NOMO-1 (cell line): ENCODE measurements around the gene ADAMTSL4.

ENCODE experiments used
- DNase-seq, 2 experiments: peaks; one replicate each; lab custom pipeline; 2025; ENCODE audit not compliant: unreplicated experiment in 2 of 2; lab: John Stamatoyannopoulos, UW

Gene ADAMTSL4

DNA sequence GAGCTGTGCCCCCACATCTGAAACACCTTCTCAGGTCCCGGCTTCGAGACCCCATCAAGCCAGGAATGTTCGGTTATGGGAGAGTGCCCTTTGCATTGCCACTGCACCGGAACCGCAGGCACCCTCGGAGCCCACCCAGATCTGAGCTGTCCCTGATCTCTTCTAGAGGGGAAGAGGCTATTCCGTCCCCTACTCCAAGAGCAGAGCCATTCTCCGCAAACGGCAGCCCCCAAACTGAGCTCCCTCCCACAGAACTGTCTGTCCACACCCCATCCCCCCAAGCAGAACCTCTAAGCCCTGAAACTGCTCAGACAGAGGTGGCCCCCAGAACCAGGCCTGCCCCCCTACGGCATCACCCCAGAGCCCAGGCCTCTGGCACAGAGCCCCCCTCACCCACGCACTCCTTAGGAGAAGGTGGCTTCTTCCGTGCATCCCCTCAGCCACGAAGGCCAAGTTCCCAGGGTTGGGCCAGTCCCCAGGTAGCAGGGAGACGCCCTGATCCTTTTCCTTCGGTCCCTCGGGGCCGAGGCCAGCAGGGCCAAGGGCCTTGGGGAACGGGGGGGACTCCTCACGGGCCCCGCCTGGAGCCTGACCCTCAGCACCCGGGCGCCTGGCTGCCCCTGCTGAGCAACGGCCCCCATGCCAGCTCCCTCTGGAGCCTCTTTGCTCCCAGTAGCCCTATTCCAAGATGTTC is 4.3 kb downstream of the ADAMTSL4 start:
- DNase-seq = no peak

DNA sequence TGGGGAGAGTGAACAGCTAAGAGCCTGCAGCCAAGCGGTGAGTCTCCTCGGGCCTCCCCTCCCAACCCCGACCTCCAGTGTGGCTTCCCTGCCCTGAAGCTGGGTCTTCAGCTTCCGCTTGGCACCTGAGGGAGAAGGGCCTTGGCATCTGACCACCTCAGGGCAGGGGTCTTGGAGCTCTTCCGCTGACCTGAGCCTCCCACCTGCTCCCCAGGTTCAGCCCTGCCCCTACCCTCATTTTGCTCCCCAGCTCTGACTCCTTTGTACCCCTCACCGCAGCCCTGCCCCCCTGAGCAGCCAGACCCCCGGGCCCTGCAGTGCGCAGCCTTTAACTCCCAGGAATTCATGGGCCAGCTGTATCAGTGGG is 4.9 kb downstream of the ADAMTSL4 start:
- DNase-seq = no peak

DNA sequence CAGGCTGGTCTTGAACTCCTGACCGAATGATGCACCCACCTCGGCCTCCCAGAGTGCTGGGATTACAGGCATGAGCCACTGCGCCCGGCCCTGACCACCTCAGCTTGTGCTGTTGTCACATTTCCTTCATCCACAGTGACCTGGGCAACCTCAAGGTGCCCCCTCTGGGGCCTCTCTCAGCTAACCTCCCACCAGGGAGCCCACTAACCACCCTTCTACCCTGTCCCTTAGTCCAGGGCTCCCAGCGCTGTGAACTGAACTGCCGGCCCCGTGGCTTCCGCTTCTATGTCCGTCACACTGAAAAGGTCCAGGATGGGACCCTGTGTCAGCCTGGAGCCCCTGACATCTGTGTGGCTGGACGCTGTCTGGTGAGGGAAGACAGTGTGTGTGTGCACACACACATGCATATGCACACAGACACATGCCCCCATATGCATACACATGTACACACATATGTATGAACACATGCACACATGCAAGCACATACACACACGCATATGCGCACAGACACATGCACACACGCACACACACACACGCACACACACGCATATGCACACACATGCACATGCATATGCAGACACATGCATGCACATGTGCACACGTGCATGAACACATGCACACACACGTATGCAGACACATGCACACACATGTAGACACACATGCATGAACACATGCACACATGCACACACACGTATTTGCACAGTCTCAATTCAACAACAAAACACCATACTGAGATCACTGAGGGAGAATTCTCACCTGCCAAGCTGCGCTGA is 6.2 kb downstream of the ADAMTSL4 start:
- no peak for DNase-seq

DNA sequence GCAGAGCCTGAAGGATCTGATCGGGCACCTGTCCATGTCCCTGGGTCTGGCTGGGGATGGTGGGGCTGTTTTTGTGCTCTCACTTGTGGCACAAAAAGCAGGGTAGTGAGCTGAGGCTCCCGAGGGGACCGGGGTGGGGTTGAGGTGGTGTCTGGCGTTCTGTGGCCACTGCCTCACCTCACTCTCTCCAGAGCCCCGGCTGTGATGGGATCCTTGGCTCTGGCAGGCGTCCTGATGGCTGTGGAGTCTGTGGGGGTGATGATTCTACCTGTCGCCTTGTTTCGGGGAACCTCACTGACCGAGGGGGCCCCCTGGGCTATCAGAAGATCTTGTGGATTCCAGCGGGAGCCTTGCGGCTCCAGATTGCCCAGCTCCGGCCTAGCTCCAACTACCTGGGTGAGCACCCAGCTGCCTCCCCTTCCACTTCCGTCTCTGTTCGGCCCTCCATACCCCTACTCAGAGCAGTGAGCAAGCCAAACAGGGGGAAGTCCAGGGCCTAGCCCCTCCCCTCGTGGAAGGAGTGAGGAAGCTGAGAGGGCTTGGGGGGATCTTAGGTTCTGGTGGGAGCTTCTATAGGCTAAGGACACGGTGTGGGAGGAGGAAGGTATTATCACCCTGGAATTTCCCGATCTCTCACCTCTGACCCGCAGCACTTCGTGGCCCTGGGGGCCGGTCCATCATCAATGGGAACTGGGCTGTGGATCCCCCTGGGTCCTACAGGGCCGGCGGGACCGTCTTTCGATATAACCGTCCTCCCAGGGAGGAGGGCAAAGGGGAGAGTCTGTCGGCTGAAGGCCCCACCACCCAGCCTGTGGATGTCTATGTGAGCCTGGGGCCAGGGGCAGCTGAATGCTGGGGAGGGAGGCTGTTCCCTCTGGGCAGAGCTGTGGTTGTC is 7.0 kb downstream of the ADAMTSL4 start:
- DNase-seq = no peak

DNA sequence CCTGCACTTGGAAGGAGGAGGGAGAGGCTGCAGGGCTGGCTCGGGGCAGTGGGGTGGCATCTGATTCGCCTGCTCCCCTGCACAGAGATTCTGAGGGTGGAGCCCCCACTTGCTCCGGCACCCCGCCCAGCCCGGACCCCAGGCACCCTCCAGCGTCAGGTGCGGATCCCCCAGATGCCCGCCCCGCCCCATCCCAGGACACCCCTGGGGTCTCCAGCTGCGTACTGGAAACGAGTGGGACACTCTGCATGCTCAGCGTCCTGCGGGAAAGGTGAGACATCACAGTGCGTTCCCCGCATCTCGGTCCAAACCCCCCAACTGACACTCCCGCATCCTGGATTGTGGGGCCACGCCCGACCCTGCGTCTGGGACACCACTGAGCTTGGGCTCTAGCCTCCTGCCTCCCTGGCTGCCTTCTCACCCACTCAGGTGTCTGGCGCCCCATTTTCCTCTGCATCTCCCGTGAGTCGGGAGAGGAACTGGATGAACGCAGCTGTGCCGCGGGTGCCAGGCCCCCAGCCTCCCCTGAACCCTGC is 7.9 kb downstream of the ADAMTSL4 start:
- no peak for DNase-seq

DNA sequence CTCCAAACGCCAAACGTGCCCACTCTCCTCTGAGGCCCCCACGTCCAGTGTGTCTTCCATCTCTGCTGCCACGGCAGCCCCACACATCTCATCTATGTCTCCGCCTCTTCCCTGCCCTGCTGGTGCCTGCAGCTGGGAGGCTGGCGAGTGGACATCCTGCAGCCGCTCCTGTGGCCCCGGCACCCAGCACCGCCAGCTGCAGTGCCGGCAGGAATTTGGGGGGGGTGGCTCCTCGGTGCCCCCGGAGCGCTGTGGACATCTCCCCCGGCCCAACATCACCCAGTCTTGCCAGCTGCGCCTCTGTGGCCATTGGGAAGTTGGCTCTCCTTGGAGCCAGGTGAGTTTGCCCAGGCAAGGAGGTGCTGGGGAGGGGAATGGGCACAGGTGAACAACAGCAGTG is 8.6 kb downstream of the ADAMTSL4 start:
- no peak for DNase-seq

DNA sequence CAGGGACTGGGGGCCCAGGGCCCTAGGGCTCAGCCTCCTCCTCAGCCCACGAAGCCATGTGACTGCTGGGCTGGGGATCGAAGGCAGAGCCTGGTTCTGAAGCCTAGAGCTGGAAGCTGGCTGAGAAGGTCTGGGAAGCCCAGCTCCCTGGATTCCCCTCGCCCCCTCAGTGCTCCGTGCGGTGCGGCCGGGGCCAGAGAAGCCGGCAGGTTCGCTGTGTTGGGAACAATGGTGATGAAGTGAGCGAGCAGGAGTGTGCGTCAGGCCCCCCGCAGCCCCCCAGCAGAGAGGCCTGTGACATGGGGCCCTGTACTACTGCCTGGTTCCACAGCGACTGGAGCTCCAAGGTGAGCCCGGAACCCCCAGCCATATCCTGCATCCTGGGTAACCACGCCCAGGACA is 9.1 kb downstream of the ADAMTSL4 start:
- no peak for DNase-seq

DNA sequence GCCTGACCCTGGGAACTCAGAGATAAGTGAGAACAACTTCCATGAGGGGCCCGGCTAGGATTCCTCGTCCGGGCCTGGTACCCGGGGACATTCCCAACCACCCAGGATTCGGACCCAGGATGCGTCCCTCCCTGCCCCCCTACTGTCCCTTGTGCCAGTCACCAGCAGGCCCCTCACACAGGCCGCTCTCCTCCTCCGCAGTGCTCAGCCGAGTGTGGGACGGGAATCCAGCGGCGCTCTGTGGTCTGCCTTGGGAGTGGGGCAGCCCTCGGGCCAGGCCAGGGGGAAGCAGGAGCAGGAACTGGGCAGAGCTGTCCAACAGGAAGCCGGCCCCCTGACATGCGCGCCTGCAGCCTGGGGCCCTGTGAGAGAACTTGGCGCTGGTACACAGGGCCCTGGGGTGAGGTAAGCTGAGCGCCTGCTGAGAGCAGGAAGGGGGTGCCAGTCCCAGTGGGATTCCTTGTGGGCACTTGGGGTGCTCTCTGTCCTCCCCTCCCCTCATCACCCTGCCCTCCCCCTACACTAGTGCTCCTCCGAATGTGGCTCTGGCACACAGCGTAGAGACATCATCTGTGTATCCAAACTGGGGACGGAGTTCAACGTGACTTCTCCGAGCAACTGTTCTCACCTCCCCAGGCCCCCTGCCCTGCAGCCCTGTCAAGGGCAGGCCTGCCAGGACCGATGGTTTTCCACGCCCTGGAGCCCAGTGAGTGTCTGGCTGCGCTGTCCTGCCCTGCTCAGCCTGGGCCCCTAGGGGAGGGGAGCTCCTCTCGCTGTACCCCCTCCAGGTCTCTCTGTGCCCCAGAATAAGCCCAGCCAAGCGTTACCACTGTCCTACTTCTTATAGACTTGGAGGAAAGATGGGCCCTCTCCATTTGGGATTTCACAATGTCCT is 9.8 kb downstream of the ADAMTSL4 start:
- no peak for DNase-seq

DNA sequence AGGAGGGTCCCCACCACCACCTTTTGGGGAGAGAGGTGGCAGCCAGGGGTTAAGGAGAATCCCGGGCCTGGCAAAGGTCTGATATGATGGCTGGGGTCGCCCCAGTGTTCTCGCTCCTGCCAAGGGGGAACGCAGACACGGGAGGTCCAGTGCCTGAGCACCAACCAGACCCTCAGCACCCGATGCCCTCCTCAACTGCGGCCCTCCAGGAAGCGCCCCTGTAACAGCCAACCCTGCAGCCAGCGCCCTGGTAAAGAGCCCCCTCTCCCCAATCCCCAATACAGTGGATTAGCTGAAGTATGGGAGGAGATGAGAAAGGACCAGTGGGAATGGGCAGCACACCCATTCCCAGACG is 10.4 kb downstream of the ADAMTSL4 start:
- DNase-seq = no peak

DNA sequence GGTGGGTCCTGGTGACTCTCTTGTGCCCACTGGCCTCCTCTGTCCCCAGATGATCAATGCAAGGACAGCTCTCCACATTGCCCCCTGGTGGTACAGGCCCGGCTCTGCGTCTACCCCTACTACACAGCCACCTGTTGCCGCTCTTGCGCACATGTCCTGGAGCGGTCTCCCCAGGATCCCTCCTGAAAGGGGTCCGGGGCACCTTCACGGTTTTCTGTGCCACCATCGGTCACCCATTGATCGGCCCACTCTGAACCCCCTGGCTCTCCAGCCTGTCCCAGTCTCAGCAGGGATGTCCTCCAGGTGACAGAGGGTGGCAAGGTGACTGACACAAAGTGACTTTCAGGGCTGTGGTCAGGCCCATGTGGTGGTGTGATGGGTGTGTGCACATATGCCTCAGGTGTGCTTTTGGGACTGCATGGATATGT is 10.8 kb downstream of the ADAMTSL4 start:
- peak; percentile 29 to 36 for DNase-seq

DNA sequence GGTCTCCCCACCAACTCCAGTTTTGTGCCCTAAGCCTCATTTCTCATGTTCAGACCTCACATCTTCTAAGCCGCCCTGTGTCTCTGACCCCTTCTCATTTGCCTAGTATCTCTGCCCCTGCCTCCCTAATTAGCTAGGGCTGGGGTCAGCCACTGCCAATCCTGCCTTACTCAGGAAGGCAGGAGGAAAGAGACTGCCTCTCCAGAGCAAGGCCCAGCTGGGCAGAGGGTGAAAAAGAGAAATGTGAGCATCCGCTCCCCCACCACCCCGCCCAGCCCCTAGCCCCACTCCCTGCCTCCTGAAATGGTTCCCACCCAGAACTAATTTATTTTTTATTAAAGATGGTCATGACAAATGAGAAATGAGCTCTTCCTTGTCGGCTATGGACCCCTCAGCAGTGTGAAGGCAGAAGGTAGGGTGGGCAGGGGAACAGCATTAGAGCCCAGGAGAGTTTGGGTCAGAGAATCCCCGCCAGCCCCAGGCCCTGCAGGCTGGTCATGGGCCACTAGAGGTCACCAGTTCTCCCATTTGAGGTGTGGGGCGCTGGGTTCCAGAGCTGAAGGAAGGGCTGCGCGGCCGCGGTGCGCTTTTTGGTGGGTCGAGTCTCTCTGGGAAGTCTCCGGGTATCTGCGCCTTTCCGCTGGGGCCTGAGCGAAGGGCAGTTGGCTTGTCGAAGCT is 11.5 kb downstream of the ADAMTSL4 start:
- peak; percentile 81 to 87 for DNase-seq

DNA sequence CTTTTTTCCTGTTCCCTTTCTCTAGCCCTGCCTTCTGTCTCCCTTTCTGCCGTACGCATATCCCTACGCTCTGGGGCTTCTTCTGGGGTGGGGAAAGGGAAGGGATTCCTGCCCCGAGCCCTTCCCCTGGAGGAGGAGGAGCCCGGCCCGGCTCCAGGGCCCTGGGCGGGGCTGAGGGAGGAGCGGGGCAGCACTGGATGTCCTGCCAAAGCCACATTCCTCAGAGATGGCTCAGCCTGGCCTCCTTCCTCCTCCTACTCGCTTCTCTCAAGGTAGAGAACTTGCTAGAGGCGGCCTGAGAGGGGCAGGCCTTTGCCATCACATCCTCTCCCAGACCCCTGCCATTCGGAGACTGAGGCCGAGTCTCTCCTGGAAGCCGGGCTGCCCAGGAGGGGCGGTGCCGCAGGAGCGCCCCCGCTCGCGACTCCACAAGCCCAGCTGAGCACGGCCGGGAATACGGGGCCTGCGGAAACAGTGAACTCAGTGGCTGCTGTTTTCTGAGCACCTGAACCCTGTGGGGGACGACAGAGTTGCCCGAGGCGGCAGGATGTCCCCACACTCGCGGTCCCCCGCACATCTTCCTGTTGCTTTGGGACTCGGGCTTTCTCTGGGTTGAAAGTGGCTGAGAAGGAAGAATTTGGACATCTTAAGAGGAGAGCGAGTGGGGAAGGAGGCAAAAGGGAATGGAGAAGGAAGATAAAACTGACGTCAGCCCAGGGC is 12.2 kb downstream of the ADAMTSL4 start:
- DNase-seq = peak in 1 of 2 experiments; percentile 22

DNA sequence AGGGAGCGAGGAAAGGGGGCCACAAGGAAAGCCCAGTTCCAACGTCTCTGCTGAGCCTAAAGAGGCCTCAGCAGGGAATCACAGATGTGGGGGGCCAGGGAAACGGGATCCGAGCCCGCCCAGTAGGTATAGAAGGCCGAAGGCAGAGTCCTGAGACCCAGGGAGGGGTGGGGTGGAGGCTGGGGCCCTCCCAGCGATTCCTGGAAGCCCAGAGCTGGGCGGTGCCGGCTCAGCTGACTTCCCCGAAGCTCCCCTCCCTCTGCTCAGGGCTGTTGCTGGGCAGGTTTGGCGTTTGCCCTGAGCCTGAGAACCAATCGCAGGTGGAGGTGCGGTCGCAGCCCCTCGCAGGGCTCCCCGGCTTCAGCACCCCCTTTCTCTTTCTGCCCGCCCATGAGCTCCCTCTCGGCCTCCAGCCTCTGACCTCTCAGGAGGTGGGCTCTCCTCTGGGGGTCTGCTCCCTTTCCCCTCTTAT is 12.8 kb downstream of the ADAMTSL4 start:
- DNase-seq = peak in 1 of 2 experiments; percentile 42

DNA sequence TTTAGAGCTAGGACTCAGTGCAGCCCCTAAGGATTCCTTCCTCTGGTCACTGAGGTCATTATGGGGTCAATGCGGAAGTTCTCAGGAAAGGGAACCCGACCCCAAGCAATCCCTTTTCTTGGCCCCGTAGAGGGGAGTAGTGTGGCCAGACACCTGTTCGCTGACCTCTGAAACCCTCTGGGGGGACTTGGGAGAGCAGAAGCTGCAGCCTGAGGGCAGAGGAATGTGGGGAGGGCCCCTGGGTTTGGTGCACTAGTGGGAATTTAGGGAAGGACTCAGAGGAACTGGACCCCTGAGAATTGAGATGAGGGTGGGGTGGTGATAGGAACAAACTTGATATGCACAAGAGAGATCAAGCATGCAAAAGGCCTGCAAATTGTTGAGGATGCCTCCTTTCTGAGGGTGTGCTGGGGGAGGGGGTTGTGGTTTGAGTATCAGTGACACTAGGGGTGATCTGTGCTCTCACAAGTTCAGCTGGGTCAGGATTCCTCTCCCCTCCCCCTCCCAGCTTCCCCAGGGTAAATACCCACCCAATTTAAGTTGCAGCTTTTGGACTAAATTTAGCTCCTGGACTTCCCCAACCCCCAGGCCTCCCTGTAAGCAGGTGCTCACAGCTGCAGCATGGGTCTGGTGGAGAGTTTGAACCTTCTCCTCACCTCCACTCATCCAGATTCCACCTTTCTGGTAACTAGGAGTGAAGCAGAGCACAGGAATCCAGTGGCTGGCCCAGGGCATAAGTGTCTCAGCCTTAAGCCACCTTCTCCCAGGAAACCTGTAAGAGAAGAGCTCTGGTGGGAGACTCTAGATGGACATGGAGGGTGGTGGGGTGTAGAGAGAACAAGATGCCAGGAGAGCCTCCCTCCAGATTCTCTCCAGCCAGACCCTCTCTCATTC is 13.5 kb downstream of the ADAMTSL4 start:
- peak in 1 of 2 experiments; percentile 48 for DNase-seq

DNA sequence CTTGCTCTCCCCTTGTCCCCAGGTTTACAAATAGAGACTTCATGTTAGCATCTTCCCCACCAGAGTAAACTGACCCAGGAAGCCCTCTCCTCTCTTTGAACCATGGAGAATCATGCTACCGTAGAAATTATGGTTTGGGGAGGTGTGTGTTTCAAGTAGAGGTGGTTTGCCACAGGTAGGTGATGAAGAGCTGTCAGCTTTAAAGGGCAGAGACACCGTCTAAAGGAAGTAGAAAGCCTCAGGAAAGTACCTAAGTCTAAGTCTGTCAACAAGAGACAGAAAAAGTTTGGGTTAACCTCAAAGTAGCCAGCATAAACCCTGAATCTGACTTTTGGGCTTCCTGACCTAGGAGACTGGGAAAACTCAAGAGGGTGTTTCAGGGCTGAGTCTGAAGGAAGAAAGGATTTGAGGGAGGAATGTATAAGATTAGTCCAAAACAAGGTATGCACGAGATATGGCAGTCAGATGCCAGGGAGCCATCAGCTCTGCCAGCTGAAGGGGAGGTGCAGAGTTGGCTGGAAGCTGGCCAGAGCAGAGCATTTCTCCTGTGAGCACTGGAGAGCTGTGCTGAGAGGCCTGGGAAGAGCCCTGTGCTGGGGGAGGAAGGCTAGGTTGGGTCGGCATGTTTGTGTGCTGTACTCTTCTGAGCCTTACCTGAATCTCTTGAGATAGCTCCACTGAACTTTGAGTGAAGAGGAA is 14.3 kb downstream of the ADAMTSL4 start:
- no peak for DNase-seq

DNA sequence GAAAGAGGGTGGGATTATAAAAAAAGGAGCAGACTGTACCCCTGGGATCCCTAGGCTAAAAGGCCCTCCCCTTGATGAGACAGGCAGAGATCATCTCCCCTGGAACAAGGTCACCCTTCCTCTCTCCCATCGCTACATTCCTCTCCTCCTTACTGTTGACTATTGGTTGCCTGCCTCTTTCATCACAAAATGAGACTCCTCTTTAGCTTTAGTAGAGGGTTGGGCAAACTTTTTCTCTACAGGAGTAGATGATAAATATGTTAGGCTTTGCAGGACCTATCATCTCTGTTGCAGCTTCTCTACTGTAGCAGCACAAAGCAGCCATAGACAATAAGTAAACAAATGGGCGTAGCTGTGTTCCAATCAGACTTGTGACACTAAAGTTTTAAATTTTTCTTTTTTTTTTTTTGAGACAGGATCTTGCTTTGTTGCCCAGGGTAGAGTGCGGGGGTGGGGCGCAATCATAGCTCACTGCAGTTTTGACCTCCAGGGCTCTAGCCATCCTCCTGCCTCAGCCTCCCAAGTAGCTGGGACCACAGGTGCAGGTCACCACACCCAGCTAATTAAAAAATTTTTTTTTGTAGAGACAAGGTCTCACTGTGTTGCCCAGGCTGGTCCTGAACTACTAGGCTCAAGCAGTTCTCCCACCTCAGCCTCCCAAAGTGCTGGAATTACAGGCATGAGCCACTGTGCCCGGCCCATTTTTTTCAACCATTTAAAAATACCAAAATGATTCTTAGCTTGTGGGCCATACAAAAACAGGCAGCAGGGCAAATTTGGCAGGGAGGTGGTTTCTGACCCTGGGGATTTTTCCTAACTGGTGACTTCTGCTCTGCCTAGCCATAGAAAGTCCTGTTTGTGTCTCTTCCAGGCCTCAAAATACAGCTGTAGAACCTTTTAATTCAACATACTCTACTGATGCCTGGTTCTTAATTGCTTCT is 15.1 kb downstream of the ADAMTSL4 start:
- DNase-seq = no peak
